HG03139 (cell line): ENCODE measurements around the gene XPO4.

Experiments
- ATAC-seq: cut with Tn5 transposase; IDR thresholded peaks from one replicate; pipeline ENCODE4 v1.9.1; 2021; ENCODE audit not compliant: unreplicated experiment

The XPO4 gene

DNA sequence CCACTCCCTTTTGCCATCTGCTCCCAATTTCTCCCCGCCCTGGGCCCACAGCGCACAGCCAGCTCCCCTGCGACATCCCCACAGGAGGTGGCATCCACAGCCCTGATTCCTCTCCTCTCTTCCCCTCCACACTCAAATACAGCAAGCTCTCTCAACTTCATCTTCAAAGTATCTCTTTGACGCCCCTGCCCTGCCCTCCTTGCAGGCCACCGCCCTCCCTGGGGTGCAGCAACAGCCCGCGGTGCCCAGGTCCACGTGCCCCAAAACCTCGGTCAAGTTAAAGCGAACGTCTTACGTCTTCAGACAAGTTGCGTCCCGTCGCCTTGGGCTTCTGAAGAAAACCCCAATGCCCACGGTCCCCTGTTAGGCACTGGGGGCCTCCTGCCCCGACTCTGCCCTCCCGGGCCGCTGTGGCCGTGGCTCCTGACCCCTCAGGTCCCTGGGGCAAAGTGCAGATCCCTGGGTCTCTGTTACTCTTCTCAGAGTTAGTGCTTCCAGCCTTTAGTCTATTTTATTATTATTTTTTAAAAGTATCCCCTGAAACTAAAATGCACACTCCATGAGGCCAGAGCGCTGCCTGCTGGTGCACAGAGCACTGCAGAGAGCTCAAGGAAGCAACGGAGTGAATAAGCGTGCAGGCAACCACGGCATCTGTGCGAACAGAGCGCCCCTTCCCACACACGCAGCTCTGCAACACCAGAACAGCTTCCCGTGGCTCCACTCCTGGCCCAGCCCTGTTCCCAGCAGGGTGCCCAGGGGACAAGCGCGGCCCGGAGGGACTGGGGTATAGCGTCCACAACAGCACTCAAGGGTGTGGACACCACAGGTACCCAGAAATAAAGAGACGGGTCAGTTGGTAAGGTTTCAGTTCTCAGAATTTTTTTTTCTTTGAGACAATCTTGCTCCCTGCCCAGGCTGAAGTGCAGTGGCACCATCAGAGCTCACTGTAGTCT lies 172.6 kb downstream of the XPO4 start:
- no peak for ATAC-seq

DNA sequence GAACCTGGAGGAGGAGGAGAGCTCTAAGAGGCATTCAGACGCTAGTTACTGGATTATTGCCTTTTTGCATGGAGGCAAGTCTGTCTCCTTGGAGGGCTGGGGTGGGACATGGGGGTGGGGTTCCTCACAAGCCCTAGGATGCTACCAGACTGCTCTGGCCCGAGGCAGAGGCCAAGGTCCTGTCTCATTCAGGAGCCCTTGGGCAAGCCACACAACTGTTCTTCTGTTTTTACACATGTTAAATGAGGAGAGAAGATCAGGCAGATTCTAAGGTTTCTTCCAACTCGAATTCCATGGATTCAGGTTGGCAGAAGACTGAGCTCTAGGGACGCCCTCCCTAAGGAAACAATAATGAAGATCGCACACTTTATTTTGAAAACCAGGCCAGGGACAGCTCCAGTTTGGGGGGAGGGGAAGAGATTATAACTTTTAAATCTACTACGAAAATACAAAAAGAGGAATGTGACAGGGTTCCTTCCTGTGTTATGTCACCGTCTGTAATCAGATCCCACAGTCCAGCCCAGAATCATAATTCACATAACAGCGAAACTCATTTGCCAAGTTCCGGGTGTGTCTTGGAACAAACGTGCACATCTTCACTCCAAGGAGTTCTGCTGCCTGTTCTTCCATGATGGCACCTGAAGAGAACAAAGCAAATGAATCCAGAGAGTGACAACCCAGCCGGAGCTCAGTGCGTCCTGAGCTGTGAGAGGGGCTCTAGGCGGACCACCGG lies 173.8 kb downstream of the XPO4 start:
- no peak for ATAC-seq

DNA sequence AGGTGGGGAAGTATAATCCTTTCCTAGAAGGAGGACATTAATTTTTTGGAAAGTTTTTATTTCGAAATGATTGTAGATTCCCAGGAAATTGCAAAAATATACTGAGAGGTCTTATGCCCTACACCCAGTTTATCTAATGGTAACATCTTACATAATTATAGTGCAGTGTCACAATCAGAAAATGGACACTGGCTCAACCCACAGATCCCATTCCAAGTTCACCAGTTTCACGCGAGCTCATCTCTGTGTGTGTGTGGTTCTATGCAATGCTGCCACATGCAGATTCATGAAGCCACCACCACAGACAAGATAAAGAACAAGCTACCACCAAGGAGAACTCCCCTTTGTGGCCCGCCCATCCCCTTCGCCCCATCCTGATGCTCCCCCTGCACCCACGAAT lies 174.7 kb downstream of the XPO4 start:
- no peak for ATAC-seq
